Skin epidermis (tissue), 12 donors: ENCODE results near the gene SYT6.

Source experiments
- H3K27ac ChIP-seq, 21 experiments: fragments of 200-600 bp; sonication (generic) in 11 of 21; one replicate each; pipeline ENCODE4 v1.5.0; 2020; ENCODE audit warnings: mild to moderate bottlenecking in 3 of 21, inconsistent platforms in 2 of 21, moderate library complexity in 2 of 21
- H3K4me3 ChIP-seq, 7 experiments: fragments of 200-600 bp; sonication (generic) in 2 of 7; one replicate each; pipeline ENCODE4 v1.5.0; 2020; ENCODE audit warnings: inconsistent platforms in 2 of 7, mild to moderate bottlenecking in 2 of 7, moderate library complexity in 1 of 7

SYT6 gene

DNA sequence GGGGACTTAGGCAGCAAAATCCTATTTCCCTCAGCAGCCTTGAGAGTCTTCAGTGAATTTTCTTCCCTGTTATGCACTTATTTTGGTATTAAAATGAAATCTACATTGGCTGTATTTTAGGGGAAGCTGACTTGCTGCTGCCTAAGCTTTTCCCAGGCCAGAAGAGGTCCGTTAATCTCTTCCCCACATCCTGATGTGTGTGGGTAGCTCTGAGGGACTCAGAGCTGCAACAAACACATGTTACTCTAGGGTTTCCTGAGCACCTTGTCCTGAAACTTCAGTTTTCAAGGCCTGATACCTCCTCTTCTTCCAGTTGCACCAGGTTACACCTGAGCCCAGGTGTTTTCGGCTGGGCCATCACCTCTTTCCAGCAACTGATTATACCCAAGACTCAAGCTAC is 51.5 kb downstream of the SYT6 start:
- no peak overlapping the region for H3K4me3 ChIP-seq
- no peak overlapping the region for H3K27ac ChIP-seq

- no peak overlapping the region for H3K27ac ChIP-seq
Observed at GRCh38 chr1:114100148-114100547, 53.5 kb downstream of the SYT6 start.

GRCh38 chr1:114099268-114099667 is 54.4 kb downstream of the SYT6 start:
- no peak overlapping the region for H3K4me3 ChIP-seq
- H3K27ac ChIP-seq: no peak overlapping the region

More at GRCh38 chr1:114100148-114100547, 53.5 kb downstream of the SYT6 start:
- no peak overlapping the region for H3K4me3 ChIP-seq

- no peak overlapping the region for H3K27ac ChIP-seq
- H3K4me3 ChIP-seq: no peak overlapping the region
Observed at GRCh38 chr1:114097109-114097508, 56.6 kb downstream of the SYT6 start.

DNA sequence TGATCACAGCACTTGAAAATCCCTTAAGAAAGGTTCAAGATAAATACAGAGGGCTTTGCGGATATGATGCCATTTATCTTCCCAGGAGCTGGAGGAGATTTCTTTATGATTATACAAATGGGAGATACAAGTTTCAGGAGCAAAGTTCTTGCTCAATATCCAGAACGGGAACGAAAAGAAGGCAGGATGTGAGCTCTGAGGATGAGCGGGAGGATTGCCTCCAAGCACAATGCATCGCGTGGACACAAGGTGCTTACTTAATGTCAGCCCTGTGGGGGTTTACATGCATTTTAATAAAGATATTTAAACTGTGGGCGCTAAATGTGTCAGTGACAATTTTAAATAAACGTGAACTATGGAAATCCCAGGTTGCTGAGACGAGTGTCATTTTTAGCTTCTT is 59.0 kb downstream of the SYT6 start:
- Histone ChIP-seq H3K27ac (no peak overlapping the region), H3K4me3 (no peak overlapping the region)

DNA sequence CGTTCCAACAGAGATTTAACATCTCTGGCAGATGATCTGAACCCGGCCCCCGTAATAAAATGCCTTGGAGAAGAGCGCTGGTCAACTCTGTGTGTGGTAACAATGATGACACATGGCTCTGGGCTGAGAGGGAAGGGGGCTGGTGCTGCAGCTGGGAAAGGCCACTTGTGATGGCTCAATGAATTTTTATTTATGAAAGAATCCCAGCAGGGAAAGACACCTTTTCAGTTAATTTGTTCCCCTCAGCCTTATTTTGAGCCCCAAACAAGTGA is 59.4 kb downstream of the SYT6 start:
- Histone ChIP-seq H3K27ac (no peak overlapping the region), H3K4me3 (no peak overlapping the region)

DNA sequence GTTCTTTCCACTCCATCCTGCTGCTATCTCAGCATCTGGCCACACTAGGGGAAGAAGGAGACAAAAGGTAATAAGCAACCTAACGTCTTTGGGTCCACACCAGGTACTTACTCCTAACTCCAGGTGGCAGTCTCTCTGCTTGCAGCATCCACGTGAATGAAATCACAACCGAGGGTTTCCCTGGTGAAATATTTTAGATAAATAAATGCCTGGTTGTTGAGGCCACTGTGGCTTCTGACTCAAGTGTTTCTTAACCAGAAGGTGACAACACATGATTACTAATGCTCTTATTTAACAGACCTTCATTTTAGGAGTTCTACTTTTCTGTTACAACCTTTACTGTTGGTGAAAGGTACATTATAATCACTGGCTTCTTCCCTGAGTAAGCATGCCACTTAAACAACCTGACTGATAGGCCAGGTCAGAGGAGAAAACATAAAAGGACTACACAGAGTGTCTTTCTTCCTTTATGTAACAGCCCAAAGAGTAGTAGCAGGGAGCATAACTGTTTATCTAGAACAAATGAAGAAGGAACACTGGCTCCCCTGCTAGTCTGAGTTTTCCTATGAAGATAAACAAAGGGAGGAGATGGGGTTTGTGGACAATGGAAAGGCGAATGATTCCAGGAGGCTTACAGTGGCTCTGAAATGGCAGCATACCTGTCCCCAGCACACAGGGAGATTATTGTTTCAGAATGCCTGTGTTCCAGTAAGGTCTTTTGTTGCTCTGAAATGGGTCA is 59.9 kb downstream of the SYT6 start:
- Histone ChIP-seq H3K27ac (no peak overlapping the region), H3K4me3 (no peak overlapping the region)

DNA sequence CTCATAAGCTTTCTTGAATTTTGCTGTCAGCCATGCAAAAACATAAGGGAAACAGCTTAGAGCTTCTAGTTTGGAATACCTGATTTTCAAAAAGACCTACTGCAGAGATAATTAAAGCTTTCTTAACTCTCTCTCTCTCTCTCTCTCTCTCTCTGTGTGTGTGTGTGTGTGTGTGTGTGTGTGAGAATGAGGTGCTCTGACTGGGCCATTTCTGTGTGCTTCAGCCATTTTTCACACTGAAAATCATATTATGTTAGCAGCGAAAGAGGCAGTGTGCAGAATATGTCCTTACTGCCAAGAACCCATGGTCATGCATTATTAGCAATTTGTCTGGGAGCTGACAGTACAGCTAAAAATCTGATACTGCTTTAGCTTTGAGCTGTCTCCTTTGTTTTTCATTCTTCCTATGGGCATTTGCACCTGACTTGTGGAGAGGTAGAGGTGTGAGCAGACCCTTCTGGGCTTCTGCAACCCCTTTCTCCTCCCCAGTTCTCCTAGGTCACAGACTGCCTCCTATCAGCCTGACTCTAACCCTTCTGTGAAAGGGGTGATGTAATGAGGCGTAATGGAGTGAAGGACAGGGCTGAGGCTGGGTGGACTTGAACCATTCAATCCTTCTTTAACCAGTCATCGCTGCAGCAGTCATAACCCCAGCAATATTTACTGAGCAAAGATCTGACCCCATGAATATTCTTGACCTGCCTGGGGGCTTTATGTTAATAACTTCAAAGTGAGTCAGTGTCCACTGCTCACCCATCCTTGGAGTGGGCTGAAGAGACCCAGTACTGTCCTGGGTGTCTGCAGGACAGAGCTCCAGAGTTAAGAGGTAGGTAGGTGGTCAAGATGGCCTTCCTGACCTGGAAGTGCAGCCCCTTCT is 61.2 kb downstream of the SYT6 start:
- Histone ChIP-seq H3K4me3 (no peak overlapping the region), H3K27ac (no peak overlapping the region)

DNA sequence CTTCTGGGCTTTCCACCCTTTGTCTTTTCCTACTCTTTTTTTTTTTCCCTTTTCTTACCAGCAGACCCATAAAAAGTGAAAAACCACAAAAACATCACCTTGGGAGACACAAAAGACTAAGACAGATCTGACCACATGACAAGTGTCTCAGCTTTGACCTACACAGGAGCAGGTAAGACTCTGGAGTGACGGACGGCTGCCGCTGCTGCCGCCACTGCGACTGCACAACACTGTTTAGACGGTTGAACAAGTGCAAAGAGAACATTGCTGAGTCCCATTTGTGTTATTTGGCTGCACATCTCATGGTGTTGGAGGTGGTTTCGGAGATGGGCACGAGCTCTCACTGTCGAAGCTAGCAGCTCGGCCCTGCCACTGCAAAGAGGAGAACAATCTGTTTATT is 62.0 kb downstream of the SYT6 start:
- no peak overlapping the region for H3K4me3 ChIP-seq
- no peak overlapping the region for H3K27ac ChIP-seq

GRCh38 chr1:114090738-114091505 is 62.7 kb downstream of the SYT6 start:
- Histone ChIP-seq H3K4me3 (no peak overlapping the region), H3K27ac (no peak overlapping the region)

DNA sequence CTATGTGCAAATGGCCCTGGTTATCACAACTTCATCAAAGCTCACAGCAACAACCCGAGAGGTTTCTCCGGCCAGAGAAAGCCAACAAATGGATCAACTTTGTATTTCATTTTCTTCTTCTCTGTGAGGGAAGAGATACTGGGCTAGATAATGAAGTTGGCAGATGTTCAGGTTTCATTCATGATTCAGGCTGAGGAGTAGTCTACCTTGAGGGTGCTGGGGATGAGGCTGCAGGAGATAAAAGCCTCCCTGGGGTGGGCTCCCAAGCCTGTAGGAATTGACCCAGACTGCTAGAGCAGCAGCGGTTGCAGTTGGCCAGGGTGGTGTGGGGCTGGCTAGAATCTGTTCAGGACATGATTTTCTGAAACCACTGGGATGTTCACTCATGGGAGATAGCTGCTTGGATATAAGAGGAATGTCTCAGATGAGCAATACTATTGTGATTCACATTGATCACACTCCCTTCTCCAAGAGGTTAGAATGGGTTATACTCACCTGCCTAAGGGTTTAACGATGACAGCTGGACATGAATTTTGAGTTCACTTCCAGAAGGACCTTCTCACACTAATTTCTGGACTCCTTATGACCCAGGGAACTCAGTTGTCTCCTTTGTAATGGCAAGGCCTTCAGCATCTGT is 64.0 kb downstream of the SYT6 start:
- Histone ChIP-seq H3K4me3 (no peak overlapping the region), H3K27ac (no peak overlapping the region)

GRCh38 chr1:114088392-114089299 is 65.0 kb downstream of the SYT6 start:
- H3K27ac ChIP-seq: no peak overlapping the region

GRCh38 chr1:114087495-114087894 is 66.2 kb downstream of the SYT6 start:
- Histone ChIP-seq H3K27ac (no peak overlapping the region), H3K4me3 (no peak overlapping the region)

More at GRCh38 chr1:114088392-114089299, 65.0 kb downstream of the SYT6 start:
- no peak overlapping the region for H3K4me3 ChIP-seq

DNA sequence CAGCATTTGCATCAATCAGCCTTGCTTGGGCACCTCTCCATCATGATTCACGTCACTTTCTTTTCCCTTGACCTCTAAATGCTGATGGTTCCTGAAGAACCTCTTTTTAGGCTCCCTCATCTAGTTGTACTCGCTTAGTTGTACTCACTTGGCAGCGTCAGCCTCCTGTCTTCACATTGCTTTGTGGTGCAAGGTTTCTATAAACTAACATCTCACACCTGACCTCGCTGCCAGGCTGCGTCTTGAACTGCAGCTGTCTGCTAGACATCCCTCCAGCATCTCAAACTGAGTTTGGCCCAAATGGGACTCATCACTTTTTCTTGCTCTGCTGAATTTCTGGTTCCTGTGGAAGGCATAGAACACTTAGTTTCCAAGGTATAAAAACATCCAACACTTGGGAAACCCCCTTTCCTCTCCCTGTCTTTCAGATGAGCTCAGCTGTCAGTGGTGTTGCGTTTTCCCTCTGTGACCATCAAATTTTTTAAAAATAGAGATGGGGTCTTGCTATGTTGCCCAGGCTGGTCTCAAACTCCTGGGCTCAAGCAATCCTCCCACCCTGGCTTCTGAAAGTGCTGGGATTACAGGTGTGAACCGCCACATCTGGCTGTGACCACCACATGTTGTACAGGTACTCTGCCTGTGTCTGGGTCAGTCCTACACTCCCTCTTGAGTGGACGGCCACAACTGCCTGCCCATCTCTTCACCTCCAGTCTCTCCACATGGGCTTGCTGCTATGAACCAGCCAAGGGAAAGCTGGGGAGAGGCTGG is 66.9 kb downstream of the SYT6 start:
- H3K27ac ChIP-seq: no peak overlapping the region
- H3K4me3 ChIP-seq: no peak overlapping the region

GRCh38 chr1:114082867-114083585 is 70.6 kb downstream of the SYT6 start:
- no peak overlapping the region for H3K4me3 ChIP-seq
- no peak overlapping the region for H3K27ac ChIP-seq

GRCh38 chr1:114082304-114082630 is 71.4 kb downstream of the SYT6 start:
- Histone ChIP-seq H3K4me3 (no peak overlapping the region), H3K27ac (no peak overlapping the region)

DNA sequence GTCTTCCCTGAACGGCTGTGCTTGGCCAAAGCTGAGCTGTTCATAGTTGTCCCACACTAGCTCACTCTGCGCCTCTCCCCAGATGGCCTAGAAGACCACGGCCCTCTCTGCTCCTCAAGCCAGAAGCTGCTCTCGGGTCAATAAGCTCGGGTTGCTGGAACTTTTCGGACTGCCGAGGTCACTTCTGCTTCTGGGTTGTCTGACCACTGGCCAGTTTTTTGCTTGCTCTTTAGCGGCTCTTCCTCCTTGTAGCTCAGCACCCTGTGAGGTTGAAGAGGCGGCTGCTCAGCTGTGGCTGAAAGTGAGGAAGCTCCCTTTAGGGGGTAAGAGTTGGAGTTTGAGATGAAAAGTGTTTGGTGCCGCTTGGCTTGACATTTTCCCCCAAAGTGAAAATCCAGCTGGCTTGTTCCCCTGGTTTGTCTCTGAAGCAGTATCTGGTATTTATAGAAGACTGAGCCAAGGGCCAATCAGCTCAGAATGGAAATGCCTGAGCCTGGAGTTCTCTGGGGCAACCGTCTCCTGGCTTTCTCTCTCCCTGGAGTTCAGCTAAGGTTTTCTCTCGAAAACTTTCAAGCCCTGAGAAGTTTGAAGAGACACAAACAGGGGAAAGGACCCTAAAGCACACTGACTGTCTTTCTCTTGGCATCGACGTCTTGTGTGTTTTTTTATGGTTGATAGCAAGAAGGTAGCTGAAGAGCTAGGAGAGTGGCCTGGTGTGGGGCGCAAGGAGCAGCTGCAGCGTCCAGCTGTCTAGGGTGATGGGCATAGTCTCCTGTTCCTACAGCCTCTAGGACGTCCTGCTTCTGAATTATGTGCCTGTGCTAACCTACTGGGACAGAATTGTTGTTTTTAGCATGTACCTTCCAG is 72.0 kb downstream of the SYT6 start:
- Histone ChIP-seq H3K27ac (peak overlapping the region in 1 of 21 experiments; percentile 5), H3K4me3 (no peak overlapping the region)
